UCSD-AML1 (cell line): ENCODE data around the gene DOCK1.
A peak's percentile ranks its signal among the peaks of the same experiment; 100 is the strongest.

Experiments
- DNase-seq: peaks from one replicate; lab custom pipeline; 2025; ENCODE audit not compliant: unreplicated experiment; lab: John Stamatoyannopoulos, UW

The DOCK1 gene

GRCh38 chr10:127071126-127071525, 165.9 kb downstream of the DOCK1 start:
- no peak for DNase-seq

GRCh38 chr10:127073666-127074065, 168.4 kb downstream of the DOCK1 start:
- DNase-seq = no peak

DNA sequence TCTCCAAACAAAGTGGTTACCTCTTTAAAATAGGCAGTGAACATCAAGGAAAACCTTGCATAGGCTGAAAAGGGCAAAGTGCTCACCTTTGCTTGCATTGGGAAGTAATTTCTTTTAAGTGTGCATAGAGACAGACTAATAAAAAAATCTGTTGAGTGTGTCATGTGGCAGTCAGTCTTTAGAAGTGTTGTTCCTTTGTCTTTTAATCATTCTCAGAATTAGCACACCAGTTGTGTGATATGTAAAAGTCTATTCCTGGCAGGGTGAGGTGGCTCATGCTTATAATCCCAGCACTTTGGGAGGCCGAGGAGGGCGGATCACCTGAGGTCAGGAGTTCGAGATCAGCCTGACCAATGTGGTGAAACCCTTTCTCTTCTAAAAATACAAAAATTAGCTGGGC, 174.2 kb downstream of the DOCK1 start:
- no peak for DNase-seq

GRCh38 chr10:127080317-127080716, 175.1 kb downstream of the DOCK1 start:
- DNase-seq = no peak

GRCh38 chr10:127081851-127082345, 176.7 kb downstream of the DOCK1 start:
- DNase-seq = no peak

GRCh38 chr10:127082651-127083050, 177.4 kb downstream of the DOCK1 start:
- no peak for DNase-seq

- DNase-seq = no peak
Observed at GRCh38 chr10:127085957-127086356, 180.7 kb downstream of the DOCK1 start.

- DNase-seq = no peak
Observed at GRCh38 chr10:127088908-127089307, 183.7 kb downstream of the DOCK1 start.

DNA sequence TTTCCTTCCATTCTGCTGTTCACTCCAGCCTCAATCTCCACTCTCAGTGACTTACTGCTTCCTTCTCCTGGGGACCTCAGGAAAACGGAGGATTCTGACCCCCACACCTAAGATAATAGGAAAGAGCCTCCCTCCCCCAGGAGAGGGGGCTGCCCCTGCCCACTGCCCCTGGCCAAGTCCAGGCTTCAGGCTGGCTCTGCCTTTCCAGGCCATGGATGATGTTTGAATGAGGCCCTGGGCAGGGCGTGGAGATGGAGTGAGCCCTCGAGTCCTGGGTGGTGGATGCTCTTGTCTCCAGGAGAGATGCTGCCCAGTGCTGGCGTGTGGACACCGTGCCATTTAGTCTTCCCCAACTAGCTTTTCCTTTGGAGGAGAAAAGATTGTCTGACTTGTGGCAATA, 184.2 kb downstream of the DOCK1 start:
- DNase-seq = no peak

- DNase-seq = no peak
Observed at GRCh38 chr10:127090138-127090537, 184.9 kb downstream of the DOCK1 start.

- no peak for DNase-seq
Observed at GRCh38 chr10:127091354-127091753, 186.1 kb downstream of the DOCK1 start.

DNA sequence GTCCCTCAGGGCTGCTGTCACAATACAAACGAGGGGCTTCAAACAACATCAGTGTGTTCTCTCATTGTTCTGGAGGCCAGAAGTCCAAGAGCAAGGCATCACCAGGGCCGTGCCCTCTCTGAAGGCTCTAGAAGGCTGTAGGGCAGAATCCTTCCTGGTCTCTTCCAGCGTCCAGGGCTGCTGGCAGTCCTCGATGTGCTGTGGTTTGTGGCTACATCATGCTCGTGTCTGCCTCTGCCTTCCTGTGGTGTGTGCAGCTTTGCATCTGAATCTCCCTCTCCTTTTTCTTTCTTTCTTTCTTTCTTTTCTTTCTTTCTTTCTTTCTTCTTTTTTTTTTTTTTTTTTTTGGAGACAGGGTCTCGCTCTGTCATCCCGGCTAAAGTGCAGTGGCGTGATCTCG, 187.7 kb downstream of the DOCK1 start:
- peak; percentile 23 for DNase-seq

- DNase-seq = no peak
Observed at GRCh38 chr10:127094984-127095383, 189.8 kb downstream of the DOCK1 start.

DNA sequence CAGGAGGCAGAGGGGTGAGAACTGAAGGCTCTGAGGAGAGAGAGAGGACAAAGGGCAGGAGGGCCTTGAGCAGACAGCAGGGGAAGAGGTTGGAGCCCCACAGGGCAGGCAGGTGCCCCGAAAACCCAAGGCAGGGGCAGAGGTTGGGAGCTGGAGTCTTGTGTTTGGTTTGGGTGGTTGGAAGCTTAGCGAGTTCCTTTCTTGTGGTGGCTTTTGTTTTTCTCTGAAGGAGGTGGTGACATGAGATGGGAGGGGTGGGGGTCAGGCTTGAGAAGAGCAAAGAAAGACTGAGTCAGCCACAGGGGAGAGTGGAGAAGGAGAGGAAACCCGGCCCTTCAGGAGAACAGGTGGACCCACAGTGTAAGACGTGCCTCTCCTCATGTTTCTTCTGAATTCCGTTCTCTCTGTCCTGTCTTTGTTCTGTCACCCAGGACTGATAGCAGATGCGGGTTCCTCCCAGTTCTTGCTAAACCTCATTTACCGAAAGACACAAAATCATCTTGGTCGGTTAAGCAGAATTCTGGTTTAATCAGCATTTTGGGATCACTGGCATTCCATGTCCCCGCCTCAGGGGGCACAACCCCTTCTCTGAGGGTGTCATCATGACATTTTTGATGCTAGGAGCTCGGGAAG, 195.9 kb downstream of the DOCK1 start:
- DNase-seq = no peak

DNA sequence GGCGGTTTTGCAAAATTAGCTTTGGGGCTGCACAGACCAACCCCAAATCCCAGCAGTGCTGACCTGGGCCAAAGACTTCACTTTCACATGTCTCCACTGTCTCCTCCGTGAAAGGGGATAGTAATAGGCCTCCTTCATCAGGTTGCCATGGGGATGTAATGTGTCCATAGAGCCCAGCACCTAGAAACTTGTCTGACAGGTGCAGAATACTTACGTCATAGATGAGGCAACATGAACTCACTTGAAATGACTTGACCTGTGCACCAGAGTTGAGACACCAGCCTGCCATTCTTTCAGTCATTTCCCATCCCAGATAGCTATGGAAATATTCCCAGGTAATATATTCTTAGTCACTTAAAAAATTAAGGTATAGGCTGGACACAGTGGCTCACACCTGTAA, 196.9 kb downstream of the DOCK1 start:
- no peak for DNase-seq

DNA sequence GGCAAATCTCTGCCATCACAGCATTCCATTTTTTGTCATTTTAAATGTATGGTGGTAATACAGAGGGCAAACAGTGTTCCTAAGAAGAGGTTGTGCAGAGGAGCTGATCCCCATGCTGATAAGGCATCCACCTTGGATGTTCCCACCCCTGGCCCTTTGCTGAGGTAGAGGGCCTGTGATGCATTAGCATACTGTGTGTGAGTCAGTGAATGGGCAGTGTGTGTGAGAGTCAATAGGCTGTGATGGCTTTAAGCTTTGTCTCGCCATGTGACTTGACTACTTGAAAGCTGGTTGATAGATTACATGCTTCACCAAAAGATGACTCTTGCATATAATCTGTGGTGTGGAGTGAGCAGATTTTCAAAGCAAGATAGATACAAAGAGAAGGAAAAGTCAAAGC, 209.9 kb downstream of the DOCK1 start:
- no peak for DNase-seq

DNA sequence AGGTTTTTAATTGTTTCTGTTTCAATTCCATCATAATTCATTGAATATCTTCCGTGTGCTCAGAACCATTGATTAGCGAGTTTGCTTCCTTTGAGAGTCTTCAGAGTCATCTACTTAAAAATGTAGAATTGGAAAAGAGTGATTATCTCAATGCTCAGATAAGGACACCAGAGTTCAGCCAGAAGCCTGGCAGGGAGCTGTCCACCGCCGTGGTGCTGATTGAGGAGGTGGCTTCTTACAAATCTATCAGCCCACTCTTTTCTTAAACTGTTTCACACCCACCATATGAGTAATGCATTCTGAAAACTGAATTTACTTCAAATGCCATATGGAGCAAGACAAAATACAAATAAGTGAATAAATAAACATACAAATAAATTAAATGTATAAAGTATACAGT, 211.9 kb downstream of the DOCK1 start:
- peak; percentile 71 for DNase-seq

GRCh38 chr10:127118034-127118433, 212.8 kb downstream of the DOCK1 start:
- no peak for DNase-seq

- no peak for DNase-seq
Observed at GRCh38 chr10:127119936-127120335, 214.7 kb downstream of the DOCK1 start.

DNA sequence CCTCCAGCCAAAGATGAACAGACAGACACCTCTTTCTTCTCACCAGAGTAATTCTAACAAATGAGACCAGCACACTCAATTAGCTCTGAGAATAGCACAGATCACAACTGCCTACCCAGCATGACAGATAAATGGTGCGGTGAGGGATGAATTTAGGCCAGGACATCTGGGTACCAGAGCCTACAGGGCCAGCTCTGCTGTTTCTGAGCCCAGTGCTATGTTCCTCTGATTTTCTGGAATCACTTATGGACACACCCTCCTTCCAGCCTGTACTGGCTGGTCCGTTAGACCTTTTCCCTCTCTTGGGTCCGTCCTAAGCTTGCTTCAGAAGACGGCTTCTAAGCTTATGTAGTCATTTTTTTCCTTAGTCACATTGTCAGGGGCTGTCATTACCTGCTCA, 217.6 kb downstream of the DOCK1 start:
- DNase-seq = no peak

- no peak for DNase-seq
Observed at GRCh38 chr10:127123626-127124025, 218.4 kb downstream of the DOCK1 start.

DNA sequence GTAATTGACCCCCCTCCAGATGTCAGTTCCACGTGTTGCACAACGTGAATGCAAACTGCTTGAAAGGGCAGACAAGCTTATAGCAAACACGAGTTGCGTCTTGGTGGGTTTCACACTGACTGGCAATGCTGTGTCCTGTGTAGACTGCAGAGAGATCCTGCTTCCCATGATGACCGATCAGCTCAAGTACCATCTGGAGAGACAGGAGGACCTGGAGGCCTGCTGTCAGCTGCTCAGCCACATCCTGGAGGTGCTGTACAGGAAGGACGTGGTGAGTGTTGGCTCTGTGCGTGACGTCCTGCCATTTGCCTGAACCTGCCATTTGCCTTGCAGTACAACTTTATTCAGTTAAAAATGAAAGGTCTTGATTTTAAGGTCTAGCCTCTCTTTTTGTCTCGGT, 220.1 kb downstream of the DOCK1 start:
- peak; percentile 65 for DNase-seq

- no peak for DNase-seq
Observed at GRCh38 chr10:127127822-127128221, 222.6 kb downstream of the DOCK1 start.
